ENCODE data around the gene XRRA1.
"Not testable (repeated sequence)": the region's sequence is repeated elsewhere in the genome, so short reads cannot be mapped to it uniquely, and the experiment has no call there.

XRRA1 gene

DNA sequence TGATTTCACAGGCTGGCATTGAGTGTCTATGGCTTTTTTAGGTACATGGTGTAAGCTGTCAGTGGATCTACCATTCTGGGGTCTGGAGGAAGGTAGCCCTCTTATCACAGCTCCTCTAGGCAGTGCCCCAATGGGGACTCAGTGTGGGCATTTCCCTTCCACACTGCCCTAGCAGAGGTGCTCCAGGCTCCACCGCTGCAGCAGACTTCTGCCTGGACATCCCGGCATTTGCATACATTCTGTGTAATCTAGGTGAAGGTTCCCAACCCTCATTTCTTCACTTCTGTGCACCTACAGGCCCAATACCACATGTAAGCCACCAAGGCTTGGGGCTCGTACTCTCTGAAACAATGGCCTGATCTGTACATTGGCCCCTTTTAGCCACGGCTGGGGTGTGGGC lies 122.0 kb downstream of the XRRA1 start:
- DNase-seq (ENCODE audit: low spot score) = no peak

DNA sequence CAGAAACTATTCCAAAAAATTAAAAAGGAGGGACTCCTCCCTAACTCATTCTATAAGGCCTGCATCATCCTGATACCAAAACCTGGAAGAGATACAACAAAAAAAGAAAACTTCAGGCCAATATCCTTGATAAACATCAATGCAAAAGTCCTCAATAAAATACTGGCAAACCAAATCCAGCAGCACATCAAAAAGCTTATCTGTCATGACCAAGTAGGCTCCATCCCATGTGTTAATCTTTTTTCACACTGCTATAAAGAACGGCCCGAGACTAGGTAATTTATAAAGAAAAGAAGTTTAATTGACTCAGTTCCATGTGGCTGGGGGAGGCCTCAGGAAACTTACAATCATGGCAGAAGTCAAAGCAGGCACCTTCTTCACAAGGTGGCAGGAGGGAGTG lies 123.3 kb downstream of the XRRA1 start:
- DNase-seq (ENCODE audit: low spot score) = not testable (repeated sequence)

DNA sequence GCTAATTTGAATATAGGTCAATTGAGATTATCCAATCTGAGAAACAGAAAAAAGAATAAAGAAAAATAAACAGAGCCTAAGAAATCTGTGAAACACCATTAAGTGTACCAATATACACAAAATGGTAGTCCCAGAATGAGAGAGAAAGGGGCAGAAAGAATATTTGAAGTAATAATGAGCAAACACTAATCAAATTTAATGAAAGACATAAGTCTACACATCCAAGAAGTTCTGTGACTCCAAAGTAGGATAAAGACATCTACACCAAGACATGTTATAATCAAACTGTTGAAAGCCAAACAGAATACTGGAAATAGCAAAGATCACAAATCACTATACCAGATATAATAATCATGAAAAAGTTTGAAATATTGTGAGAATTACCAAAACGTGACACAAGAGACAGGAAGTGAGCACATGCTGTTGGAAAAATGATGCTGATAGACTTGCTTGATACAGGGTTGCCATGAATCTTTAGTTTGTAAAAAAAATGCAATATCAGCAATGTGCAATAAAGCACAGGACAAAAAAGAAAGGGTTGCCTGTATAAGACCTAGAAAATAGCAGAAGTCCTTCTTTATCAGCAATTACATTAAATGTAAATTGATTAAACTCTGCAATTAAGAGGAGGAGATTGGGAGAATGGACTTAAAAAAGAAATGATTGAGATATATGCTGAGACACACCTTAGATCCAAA lies 124.5 kb downstream of the XRRA1 start:
- DNase-seq (ENCODE audit: low spot score) = no peak

DNA sequence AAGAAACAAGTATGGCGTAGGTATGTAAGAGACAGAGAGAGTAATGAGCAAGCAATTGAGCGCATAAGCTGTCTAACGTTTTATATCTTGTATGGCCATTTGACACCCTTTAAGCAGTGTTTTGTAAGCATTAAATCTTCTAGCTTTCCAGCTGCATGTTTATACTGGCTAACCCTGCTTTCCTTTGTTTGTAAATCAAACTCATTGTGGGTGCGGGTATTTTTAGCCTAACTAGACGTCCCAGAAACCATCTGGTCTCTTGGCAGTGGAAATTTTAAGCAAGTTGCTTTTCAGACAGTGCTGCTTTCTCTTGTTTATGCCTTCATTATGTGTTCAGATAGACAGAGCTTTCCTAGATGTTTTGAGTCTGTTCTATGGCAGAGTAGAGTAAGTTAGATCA lies 126.7 kb downstream of the XRRA1 start:
- no peak for DNase-seq (ENCODE audit: low spot score)

DNA sequence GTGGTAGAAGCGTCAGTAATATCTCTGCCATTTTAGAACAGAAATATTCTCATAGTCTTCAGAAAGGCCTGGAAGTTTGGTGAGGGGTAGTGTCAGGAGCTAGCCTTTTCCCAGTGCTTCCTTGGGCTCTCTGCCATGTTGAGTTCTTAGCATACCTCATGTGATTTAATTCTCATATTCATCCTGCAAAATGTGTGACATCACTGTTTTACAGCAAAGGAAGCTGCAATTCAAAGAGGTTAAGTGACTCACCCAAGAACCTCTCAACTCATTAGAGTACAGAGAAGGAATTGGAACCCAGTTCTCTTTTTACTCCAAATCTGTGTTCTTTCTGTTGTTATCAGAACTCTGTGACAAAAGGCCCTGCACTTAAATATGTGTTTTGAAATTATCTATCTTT lies 128.1 kb downstream of the XRRA1 start:
- no peak for DNase-seq (ENCODE audit: low spot score)

DNA sequence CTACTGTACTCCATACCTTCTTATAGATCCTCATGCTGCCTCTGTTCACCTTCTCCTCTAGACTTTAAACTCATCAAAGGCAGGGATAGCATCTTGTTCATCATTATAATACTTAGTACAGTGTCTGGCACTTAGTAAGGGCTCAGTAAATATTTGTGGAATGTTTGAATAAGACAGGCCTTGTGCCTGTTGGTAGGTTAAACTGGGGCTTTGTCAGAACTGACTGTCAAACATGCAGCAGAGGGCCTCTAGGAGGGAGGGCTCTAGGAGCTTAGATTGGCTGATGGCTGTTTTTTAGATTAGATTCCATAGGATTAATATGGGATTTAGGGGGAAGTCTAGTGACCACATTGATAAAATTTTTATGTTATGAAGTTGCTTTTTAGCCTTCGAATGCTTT lies 129.5 kb downstream of the XRRA1 start:
- no peak for DNase-seq (ENCODE audit: low spot score)

DNA sequence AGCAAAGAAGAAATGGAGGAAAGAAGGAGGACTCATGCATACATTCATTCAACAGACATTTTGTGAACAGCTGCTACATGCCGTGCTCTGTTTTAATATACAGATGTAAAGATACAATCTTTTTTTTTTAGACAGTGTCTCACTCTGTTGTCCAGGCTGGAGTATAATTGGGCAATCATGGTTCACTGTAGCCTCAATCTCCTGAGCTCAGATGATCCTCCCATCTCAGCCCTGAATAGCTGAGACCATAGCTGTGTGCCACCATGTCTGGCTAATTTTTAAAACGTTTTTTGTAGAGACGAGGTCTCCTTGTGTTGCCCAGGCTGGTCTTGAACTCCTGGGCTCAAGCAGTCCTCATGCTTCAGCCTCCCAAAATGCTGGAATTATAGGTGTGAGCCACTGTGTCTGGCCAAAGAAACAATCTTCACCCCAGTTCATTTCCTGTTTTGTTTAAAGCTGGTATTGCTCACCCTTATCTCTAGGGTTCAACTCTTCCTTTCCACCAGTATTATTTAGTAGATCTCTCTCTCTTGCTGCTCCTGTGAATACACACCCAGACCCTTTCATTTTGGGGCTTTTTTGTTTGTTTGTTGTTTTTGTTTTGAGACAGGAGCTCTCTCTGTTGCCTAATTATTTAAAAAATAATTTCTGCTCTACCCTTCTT lies 130.5 kb downstream of the XRRA1 start:
- no peak for DNase-seq (ENCODE audit: low spot score)

DNA sequence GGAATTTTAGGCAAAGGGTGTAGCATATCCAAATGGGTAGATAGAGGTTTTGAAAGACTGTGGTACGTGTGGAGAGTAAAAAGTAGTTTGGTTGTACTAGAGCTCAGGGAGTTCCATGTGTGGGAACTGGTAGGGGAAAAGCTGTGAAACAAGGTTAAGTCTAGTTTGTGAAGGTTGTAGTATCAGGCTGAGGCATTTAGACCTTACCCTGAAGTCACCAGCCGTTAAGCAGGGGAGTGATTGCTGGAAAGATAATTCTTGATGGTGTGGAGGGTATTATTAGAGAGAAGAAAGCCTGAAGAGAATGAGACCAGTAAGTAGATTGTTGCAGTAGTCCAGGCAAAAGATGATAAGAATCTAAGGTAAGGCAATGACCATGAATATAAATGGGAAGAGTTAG lies 132.2 kb downstream of the XRRA1 start:
- DNase-seq (ENCODE audit: low spot score) = no peak

DNA sequence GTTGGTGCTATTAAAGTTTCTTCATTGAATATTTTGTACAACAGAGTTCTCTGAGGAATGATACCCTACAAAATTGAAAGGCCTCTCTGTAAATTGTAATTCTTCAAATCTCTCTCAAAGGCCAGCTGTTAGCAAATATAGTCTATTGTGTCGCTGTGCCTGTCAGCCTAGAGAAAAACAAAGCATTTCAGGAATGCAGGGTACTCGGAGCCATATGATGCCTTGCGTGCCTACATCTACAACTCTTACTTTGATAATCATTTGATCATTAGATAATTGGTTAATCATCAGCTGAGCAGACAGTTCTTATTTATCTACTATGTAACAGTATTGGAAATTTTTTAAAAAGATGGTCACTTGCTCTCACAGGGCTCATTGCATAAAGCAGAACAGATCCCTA lies 132.9 kb downstream of the XRRA1 start:
- no peak for DNase-seq (ENCODE audit: low spot score)

DNA sequence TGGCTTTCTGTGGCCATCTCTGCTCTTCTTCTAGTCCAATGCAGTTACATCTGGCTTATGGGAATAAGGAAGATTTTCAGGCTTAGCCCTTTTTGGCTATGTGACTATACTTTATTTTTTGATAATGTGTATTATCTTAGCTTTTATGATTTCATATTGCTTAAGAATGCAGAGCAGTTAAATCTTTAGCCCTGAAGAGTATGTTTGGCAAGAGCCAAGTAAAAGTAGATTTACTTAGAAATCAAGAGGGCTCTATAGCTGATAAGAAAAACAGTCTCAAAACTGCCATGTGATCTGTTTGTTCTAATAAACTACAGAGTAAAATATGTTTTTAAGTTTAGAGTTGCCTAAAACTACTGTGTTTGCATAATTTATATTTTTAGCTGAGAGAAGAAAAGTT lies 139.1 kb downstream of the XRRA1 start:
- DNase-seq (ENCODE audit: low spot score) = no peak

DNA sequence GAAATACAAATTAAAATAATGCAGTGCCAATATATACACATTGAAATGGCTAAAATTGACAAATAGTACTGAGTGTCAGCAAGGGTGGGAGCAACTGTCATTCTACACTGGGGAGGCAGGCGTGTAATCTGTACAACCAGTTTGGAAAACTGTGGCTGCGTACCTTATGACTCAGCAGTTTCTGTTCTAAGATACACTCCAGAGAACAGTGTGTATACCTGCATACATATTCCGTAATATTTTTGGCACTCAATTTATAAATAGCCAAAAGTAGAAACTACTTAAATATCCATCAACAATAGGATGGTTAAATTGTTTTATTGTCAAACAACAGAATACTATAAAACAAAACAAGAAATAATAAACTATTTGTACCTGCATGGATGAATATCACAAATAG lies 142.6 kb downstream of the XRRA1 start:
- DNase-seq (ENCODE audit: low spot score) = no peak

DNA sequence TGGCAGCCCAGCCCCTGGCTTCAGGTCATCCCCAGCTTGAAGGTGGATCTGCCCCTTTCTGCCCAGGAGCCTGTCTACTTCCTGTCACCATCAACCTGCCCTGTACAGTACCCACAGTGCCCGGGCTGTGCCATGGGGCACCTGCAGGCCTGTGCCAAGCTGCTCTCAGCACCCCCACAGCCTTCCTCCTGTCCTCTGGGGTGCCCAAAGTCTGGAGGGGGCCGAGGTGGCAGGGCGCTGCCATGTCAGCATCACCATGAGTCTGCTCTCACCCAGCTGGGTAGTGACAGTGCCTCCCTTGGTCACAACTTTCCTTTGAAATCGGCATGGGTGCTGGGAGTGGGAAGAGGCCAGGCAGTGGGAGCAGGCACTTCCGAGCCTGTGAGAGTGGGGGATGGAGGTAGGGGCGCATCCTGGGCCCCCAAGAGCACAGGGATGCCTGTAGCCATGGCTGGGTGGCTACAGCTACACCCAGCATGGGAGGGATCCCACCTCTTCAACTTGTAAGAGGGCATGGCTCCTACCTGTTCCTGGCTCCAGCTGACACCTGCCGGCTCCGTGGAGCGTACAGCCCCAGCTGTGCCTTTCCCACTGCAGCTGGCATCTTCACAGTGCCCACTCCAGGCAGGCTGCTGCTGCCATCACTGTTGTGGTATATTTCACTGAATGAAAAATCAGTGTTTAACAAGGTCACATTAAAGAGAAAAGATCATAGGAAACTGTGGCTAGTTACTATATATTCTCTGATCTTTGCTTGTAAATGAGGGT lies 157.4 kb downstream of the XRRA1 start:
- no peak for DNase-seq (ENCODE audit: low spot score)
